ENCODE results near the gene FAM177B.
"Not testable (repeated sequence)": the region's sequence is repeated elsewhere in the genome, so short reads cannot be mapped to it uniquely, and the experiment has no call there.

Gene FAM177B

DNA sequence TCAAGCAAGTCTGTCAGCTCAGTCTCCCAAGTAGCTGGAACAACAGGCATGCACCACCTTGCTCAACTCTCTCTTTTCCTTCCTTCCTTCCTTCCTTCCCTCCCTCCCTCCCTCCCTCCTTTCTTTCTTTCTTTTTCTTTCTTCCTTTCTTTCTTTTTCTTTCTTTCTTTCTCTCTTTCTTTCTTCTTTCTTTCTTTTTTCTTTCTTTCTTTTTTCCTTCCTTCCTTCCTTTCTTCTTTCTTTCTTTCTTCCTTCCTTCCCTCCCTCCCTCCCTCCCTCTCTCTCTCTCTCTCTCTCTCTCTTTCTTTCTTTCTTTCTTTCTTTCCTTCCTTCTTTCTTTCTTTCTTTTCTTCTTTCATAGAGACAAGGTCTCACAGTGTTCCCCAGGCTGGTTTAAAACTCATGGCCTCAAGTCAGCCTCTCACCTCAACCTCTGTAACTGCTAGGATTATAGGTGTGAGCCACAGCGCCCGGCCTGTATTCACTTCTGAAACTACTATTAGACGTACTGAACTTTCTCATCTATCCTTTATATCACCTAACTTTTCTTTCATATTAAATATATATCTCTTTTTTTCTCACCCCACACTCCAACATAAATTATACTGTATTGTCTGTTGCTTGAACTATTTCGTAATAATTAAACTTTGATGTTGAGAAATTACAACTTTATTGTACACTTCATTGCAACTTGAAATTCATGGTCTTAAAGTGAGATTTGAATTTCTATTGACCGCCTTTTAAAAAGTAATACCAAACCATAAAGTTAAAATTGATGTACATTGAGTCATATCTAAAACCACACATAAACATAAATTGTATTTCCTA is 4.8 kb downstream of the FAM177B start:
- not testable (repeated sequence) for DNase-seq (ENCODE audit: low read depth)

DNA sequence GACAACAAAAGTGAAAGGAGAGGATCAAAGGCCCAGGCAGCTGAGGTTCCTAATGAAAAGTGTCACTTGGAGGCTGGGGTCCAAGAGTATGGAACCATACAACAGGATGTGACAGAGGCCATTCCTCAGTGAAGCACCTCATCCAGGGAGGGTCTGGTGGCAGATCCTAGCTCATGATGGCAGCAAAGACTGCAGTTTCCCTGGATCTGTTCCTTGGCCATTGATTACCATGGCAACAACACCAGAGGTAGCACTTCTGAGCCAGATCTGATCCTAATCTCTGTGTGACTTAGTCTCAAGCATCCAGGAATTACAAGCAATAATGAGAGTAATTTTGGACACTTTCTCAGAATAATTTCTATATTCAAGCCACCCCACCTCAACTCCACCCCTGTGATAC is 12.9 kb downstream of the FAM177B start:
- DNase-seq (ENCODE audit: low read depth) = no peak

DNA sequence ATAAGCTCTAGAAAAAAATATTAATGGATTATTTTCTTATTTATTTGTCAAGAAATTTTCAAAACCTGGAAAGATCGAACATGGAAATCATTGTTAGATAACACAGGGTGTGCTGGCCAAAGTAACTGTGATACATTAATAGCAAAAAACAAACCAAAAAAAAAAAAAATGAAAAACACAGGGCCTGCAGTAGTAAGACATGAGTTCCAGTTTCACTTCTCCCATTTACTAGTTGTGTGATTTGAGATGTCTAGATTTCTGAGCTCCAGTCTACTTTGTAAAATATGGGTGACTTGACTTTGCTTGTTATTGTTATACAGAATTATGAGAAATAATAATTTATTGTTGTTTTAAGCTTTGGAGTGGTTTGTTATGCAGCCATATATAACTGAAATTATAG is 13.6 kb downstream of the FAM177B start:
- DNase-seq (ENCODE audit: low read depth) = no peak

GRCh38 chr1:222751255-222751654 is 14.3 kb downstream of the FAM177B start:
- DNase-seq (ENCODE audit: low read depth) = no peak

- DNase-seq (ENCODE audit: low read depth) = peak; percentile 97
Observed at GRCh38 chr1:222754366-222755139, 17.6 kb downstream of the FAM177B start.

- DNase-seq (ENCODE audit: low read depth) = no peak
Observed at GRCh38 chr1:222757646-222758268, 20.8 kb downstream of the FAM177B start.

DNA sequence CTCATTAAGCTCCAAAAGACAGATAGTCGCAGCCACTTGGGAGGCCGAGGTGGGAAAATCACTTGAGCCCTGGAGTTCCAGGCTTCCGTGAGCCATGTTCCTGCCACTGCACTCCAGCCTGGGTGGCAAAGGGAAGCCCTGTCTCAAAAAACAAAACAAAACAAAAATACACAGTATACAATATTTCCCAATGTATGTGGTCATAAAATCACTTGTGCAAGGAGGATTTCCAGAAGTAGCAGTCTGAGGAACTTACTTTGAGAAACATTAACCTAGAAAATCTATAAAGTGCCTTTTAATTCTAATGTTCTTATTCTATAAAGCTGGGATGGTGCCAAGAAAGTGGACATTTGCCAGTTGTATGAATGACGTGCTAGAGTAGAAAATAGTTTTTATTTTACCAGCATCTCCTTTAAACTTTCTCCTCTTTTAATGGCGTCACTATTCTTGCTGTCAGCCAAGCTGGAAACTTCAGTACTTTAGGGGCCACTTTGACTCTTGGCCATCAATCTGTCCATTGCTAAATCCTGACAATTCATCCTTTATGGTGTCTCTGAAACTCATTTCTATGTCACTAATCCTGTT is 22.5 kb downstream of the FAM177B start:
- no peak for DNase-seq (ENCODE audit: low read depth)

DNA sequence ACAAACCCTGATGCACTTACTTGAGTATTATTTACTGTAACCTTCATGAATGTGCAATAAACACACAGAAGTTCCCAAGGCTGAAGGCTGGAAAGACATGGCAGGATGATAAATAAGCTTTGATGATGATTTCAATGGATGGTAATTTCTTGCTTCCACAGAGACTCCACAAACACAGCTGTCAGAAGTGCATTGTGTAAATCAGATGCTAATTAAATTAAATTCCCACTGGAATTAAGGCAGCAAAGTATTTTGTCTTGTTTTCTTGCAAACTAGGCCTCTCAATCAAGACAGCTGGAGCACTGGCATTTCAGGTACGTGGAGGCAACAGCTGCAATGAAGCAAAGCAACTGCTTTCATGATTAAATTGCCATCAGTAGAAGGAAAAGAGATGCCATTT is 24.1 kb downstream of the FAM177B start:
- DNase-seq (ENCODE audit: low read depth) = no peak

DNA sequence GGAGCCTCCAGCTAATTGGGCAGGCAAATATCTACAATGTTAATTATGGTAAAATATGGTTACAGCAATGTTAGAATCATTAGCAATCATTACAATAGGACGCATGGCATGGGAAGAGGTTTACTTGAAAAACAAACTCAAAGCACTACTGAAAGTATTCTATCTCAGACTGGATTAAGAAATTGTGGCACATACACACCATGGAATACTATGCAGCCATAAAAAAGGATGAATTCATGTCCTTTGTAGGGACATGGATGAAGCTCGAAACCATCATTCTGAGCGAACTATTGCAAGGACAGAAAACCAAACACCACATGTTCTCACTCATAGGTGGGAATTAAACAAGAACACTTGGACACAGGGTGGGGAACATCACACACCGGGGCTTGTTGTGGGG is 25.2 kb downstream of the FAM177B start:
- not testable (repeated sequence) for DNase-seq (ENCODE audit: low read depth)

DNA sequence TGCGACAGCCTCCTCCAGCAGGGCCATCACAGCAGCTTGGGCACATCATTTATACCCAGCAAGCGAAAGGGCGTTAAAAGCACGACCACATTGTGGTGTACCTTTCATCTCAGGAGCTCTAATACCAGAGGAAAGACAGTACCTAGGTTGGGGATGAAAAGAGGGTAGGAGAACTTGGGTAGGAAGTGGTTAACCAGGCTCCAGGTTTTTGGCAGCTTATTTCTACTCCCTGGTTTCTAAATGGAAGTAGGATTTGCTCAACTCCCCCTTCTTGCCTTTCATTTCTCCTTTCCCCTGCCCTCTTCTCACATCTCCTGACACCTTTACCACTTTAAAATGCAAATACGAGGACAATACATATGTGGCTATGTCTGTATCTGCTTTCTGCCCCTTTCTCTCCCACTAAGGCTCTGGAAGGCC is 30.2 kb downstream of the FAM177B start:
- DNase-seq (ENCODE audit: low read depth) = no peak

DNA sequence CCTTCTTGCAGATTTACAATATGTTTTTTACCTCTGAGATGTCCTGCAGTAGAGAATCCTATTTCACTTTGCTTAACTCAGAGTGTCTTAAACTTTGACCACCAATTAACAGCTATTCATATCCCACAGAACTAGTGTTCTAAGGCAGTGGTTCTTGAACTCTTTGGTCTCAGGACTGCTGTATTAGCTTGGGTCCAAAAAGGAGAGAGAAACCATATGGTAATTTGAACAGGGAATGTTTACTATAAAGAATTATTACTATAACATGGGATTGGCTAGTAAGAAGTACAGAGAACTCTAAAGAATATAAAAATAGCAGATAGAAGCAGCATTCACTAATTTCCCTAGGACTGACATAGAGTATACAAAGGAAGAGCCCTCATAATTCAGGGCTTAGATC is 31.6 kb downstream of the FAM177B start:
- no peak for DNase-seq (ENCODE audit: low read depth)

GRCh38 chr1:222769181-222769580 is 32.2 kb downstream of the FAM177B start:
- no peak for DNase-seq (ENCODE audit: low read depth)

DNA sequence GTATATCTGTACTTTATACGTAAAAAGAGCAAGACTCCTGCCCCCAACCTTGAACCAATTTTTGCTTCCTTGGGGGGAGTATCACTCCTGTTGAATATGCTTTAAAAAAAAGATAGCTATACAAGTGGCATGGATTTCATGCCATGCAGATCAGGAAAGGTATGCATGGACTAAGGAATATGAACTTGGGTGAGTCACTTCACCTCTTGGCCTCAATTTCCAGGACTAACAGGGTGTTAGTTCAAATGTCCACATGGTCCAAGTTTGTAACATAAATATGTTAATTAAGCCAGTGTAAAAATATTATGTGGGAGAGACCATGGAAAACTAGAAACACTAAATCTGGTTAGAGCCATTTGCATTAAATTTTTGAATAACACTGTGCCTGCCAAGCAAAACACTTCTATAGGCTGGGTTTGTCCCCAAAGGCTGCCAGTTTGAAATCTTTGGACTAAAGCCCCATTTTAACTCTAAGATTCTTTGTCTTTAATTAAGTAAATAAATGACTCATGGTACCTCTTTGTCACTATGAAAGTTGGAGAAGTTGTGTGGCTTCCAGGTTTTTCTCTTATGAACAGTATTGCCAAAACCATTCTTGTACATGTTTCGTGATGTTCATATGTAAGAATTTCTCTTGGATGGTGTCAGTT is 33.1 kb downstream of the FAM177B start:
- no peak for DNase-seq (ENCODE audit: low read depth)

- DNase-seq (ENCODE audit: low read depth) = no peak
Observed at GRCh38 chr1:222772996-222773379, 36.0 kb downstream of the FAM177B start.

GRCh38 chr1:222777463-222777862 is 40.5 kb downstream of the FAM177B start:
- DNase-seq (ENCODE audit: low read depth) = no peak

DNA sequence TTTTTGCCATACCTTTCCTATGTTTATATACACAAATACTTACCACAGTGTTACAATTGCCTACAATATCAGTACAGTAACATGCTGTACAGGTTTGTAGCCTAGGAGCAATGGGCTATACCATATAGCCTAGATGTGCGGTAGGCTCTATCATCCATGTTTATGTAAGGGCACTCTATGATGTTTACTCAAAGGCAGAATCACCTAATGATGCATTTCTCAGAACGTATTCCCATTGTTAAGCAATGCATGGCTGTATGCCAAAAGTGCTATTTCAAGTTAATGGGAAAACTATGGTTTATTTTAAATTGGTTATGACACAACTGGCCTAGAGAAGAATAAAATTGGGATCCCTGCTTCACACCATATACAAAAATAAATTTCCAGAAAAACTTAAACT is 41.0 kb downstream of the FAM177B start:
- no peak for DNase-seq (ENCODE audit: low read depth)

GRCh38 chr1:222781251-222781650 is 44.2 kb downstream of the FAM177B start:
- DNase-seq (ENCODE audit: low read depth) = no peak

GRCh38 chr1:222783051-222783450 is 46.0 kb downstream of the FAM177B start:
- no peak for DNase-seq (ENCODE audit: low read depth)

DNA sequence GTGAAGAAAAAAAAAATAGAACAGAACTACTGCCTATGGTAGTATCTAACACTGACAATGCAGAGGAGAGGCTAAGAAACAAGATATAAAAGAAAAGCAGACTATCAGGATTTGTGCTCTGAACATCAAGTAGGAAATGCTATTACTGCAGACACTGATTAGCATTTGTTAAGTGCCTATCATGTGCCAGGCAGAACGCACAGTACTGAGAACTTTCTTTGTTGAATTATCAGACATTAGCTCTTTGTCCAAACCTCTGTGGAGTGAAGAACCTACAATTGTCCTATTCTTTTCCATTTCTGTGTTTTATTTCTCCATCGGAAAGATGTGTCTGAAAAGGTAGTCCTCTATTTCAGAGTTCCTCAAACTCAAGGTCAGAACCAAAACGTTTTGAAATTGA is 47.4 kb downstream of the FAM177B start:
- no peak for DNase-seq (ENCODE audit: low read depth)

DNA sequence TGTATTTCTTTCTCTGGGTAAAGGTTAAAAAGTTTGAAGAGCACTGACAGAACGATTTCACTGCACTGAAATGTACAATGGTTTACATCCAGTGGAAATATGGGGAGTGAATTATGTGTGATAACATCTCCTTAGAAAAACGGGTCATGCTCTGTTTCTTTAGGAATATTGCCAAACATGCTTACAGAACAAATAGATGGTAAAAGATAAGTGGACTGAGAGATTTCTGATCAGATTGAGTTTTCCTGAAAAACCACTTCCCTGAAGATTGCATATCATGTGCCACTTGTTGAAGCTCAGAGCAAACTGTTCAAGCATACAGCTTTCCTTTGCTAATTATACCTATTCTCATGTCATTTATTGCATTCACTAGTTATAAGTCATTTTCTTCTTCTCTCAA is 47.9 kb downstream of the FAM177B start:
- DNase-seq (ENCODE audit: low read depth) = no peak

DNA sequence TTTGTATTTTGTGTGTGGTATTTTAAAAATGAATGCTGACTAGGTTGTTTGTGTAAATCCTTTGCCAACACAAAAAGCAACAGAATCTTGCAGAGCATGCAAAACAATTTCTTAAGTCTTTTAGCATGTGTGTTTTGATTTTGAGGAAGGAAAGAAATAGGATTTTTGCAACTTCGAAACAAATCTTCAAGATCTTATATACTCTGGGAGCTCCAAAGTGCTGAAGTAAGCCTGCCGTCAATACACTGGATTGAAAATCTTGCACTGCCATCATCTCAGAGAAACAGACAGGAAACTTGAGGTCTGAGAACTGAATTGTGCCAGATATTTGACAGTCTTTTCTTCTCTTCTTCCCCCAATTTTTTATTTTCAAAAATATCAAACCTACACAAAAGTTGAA is 48.5 kb downstream of the FAM177B start:
- DNase-seq (ENCODE audit: low read depth) = no peak

DNA sequence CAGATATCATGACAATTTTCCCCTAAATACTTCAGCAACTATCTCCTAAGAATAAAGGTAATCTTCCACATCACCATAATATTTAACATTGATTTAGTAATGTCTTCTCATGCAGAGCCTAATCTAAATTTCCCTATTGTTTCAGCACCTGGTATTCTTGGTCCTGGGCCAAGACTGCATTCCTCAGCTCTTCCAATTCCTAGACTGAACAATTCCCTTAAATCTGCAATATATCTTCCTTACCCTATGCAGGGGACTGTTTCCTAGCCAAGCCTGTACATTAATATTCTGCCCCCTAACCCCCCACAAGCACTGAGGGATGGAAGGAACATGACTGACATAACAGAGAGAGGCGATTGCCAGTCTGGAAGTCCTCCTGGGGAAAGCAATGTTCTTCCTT is 49.1 kb downstream of the FAM177B start:
- no peak for DNase-seq (ENCODE audit: low read depth)
